ENCODE measurements around the gene LITAF. TPM values are rescaled to one million over a fixed set of nuclear protein-coding genes. Genes with fewer than 3 reads are reported as not detected.
A peak's percentile ranks its signal among the peaks of the same experiment; 100 is the strongest.
"Not testable (repeated sequence)": the region's sequence is repeated elsewhere in the genome, so short reads cannot be mapped to it uniquely, and the experiment has no call there.

The LITAF gene
- total RNA-seq, 1 donor from 2014 or later, result 70.9 TPM

GRCh38 chr16:11506741-11507305 is 79.9 kb downstream of the LITAF start:
- H3K27me3 Mint-ChIP-seq (ENCODE audit: unreplicated experiment), result no peaks in the 10 kb centered on the region
- H3K4me1 Mint-ChIP-seq (ENCODE audit: unreplicated experiment), result peaks cover 4% of the 10 kb centered on the region
- H3K36me3 Mint-ChIP-seq (ENCODE audit: low read depth, unreplicated experiment), result no peaks in the 10 kb centered on the region
- no peaks in the 10 kb centered on the region for H3K9me3 Mint-ChIP-seq (ENCODE audit: unreplicated experiment)
- no peak overlapping the region for H3K4me3 Mint-ChIP-seq (ENCODE audit: unreplicated experiment)
- H3K27ac Mint-ChIP-seq (ENCODE audit: unreplicated experiment), result peak overlapping the region; percentile 3
- no peak for DNase-seq (ENCODE audit: low spot score)
- no peak for TF ChIP-seq CTCF (IDR thresholded peaks at IDR 0.05; ENCODE audit: unreplicated experiment)

- not testable (repeated sequence) for H3K4me3 Mint-ChIP-seq (ENCODE audit: unreplicated experiment); H3K27ac Mint-ChIP-seq (ENCODE audit: unreplicated experiment); H3K4me1 Mint-ChIP-seq (ENCODE audit: unreplicated experiment); H3K9me3 Mint-ChIP-seq (ENCODE audit: unreplicated experiment); H3K36me3 Mint-ChIP-seq (ENCODE audit: low read depth, unreplicated experiment); DNase-seq (ENCODE audit: low spot score); H3K27me3 Mint-ChIP-seq (ENCODE audit: unreplicated experiment)
Observed at GRCh38 chr16:11504261-11504660, 82.5 kb downstream of the LITAF start.

GRCh38 chr16:11503566-11503965 is 83.2 kb downstream of the LITAF start:
- no peak for TF ChIP-seq CTCF (IDR thresholded peaks at IDR 0.05; ENCODE audit: unreplicated experiment)
- H3K27ac Mint-ChIP-seq (ENCODE audit: unreplicated experiment), result no peak overlapping the region
- H3K36me3 Mint-ChIP-seq (ENCODE audit: low read depth, unreplicated experiment), result no peaks in the 10 kb centered on the region
- H3K4me3 Mint-ChIP-seq (ENCODE audit: unreplicated experiment), result no peak overlapping the region
- DNase-seq (ENCODE audit: low spot score), result no peak
- no peaks in the 10 kb centered on the region for H3K9me3 Mint-ChIP-seq (ENCODE audit: unreplicated experiment)
- H3K27me3 Mint-ChIP-seq (ENCODE audit: unreplicated experiment), result no peaks in the 10 kb centered on the region
- H3K4me1 Mint-ChIP-seq (ENCODE audit: unreplicated experiment), result peaks cover 4% of the 10 kb centered on the region

GRCh38 chr16:11502239-11502638 is 84.5 kb downstream of the LITAF start:
- H3K4me1 Mint-ChIP-seq (ENCODE audit: unreplicated experiment), result peaks cover 4% of the 10 kb centered on the region
- no peaks in the 10 kb centered on the region for H3K36me3 Mint-ChIP-seq (ENCODE audit: low read depth, unreplicated experiment)
- H3K27me3 Mint-ChIP-seq (ENCODE audit: unreplicated experiment), result peaks cover 2% of the 10 kb centered on the region
- DNase-seq (ENCODE audit: low spot score), result no peak
- H3K9me3 Mint-ChIP-seq (ENCODE audit: unreplicated experiment), result no peaks in the 10 kb centered on the region
- no peak overlapping the region for H3K27ac Mint-ChIP-seq (ENCODE audit: unreplicated experiment)
- TF ChIP-seq CTCF (IDR thresholded peaks at IDR 0.05; ENCODE audit: unreplicated experiment), result no peak
- H3K4me3 Mint-ChIP-seq (ENCODE audit: unreplicated experiment), result no peak overlapping the region

GRCh38 chr16:11501632-11502031 is 85.1 kb downstream of the LITAF start:
- no peak for DNase-seq (ENCODE audit: low spot score)
- H3K9me3 Mint-ChIP-seq (ENCODE audit: unreplicated experiment), result no peaks in the 10 kb centered on the region

More at GRCh38 chr16:11501632-11502031, 85.1 kb downstream of the LITAF start:
- H3K4me3 Mint-ChIP-seq (ENCODE audit: unreplicated experiment), result no peak overlapping the region
- H3K27me3 Mint-ChIP-seq (ENCODE audit: unreplicated experiment), result peaks cover 2% of the 10 kb centered on the region
- H3K36me3 Mint-ChIP-seq (ENCODE audit: low read depth, unreplicated experiment), result no peaks in the 10 kb centered on the region
- H3K4me1 Mint-ChIP-seq (ENCODE audit: unreplicated experiment), result peaks cover 7% of the 10 kb centered on the region
- no peak for TF ChIP-seq CTCF (IDR thresholded peaks at IDR 0.05; ENCODE audit: unreplicated experiment)
- no peak overlapping the region for H3K27ac Mint-ChIP-seq (ENCODE audit: unreplicated experiment)
